Measurements from ENCODE around the gene CDKN3.
"Not testable (repeated sequence)": the region's sequence is repeated elsewhere in the genome, so short reads cannot be mapped to it uniquely, and the experiment has no call there.

- not testable (repeated sequence) for TF ChIP-seq CTCF, POLR2A (IDR thresholded peaks at IDR 0.05)
Observed at GRCh38 chr14:54403401-54404005, 6.7 kb downstream of the CDKN3 start.
